GM15510 (cell line): Measurements from ENCODE around the gene SPEG.

Source experiments
- POLR2A ChIP-seq: IDR thresholded peaks from 3 replicates; pipeline ENCODE4 v1.6.1; 2011; ENCODE audit warnings: borderline replicate concordance; ENCODE audit not compliant: insufficient read length; ENCODE audit errors: extremely low read depth

The SPEG gene

GRCh38 chr2:219495531-219496122 is 61.0 kb downstream of the SPEG start:
- TF ChIP-seq POLR2A, result no peak

GRCh38 chr2:219496247-219496824 is 61.7 kb downstream of the SPEG start:
- no peak for TF ChIP-seq POLR2A

DNA sequence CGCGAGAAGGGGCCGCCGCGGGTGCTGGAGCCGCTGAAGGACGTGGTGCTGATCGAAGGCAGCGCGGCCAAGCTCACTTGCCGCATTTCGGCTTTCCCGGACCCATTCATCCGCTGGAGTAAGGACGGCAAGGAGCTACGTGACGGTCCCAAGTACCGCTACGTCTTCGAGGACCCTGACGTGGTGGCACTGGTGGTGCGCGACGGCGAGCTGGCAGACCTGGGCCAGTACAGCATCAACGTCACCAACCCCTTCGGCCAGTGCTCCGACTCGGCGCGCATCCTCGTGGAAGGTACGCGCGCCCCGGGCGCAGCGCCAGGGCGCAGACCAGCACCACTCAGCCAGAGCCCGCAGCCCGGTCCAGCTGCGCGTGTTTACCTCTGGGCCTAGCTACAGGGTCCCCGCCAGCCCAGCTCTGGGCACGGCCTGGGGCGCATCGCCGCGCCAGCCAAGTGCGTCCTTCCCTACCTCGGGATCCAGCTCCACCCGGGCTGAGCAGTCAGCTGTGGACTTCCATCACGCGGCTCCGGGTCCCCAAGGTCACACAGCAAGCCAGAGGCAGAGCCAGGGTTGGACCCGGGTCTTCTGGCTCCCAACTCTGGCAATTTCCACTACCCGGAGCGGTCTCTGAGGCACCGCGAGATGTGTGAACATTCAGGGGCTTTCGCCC is 62.3 kb downstream of the SPEG start:
- TF ChIP-seq POLR2A, result no peak

DNA sequence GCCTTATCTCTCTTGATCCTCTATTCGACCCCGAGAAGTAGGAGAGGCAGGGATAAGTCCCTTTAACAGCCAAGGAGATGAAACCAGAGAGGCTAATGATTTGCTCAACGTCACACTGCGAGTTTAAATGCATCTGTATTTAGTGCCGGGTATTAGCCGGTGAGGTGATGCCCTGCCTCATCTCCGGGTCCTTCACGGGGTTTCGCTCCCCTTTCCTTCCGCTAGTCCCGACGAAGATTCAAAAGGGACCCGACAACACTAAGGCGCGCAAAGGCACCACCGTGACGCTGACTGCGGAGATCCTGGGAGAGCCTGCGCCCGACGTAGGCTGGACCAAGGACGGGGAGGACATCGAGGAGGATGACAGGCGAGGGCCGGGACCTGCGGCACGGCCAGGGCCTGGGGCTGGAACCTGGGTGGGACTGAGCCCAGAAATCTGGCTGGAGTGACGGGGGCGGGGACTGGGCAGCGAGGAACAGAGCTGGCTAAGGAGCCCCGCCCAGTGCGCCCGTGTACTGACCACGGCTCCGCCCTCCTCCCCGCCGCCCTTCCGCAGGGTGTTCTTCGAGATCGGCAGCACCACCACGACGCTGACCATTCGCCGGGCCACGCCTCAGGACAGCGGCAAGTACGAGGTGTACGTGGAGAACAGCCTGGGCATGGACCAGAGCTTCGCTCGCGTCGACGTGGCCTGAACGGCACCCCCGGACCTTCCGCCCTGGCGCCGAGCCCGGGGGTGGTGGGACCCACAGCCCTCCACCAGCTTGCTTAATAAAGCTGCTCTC is 63.0 kb downstream of the SPEG start:
- TF ChIP-seq POLR2A, result no peak

DNA sequence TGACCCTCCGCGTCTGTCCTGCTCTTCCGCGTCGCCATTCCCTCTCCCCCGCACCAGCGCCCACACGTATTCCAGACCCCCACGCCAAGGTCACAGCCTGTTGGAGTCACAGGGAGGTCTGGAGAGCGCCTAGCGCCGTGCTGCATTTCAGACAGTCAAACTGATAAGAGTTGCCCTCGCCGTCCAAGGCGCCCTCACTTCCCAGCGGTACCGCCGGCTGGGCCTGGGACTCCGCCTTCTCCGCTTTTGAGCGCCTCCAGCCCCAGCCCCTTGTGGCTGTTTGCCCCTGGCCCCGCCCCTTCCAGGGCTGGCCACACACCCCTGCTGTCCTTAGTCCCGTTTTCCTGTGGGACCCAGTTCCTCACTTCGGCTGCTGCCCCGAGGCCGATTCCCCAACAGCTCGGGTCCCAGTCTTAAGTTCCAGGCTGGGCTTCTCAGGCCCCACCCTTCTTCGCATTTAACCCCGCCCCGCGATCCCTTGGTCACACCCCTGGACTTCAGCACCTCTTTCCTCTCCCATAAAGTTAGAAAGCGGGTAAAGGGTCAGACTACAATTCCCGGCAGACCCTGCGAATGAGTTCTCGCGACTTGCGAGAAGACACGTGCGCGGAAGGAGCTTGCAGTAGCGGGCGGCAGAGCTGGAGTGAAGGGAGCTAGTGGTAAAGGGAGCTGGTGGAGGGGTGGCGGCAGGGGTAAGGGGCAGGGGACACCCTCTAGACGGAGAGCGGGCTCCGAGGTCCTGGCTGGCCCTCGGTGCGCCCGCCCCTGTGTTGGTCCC is 63.8 kb downstream of the SPEG start, which contains the start of gene GMPPA:
Gene GMPPA, plus strand, starts transcription at position 612 of the 778 bp plus-strand sequence. CDS start 1,085 bp downstream, outside the sequence.
- peak; percentile 86 for TF ChIP-seq POLR2A

GRCh38 chr2:219499058-219499307 is 64.3 kb downstream of the SPEG start:
- no peak for TF ChIP-seq POLR2A

DNA sequence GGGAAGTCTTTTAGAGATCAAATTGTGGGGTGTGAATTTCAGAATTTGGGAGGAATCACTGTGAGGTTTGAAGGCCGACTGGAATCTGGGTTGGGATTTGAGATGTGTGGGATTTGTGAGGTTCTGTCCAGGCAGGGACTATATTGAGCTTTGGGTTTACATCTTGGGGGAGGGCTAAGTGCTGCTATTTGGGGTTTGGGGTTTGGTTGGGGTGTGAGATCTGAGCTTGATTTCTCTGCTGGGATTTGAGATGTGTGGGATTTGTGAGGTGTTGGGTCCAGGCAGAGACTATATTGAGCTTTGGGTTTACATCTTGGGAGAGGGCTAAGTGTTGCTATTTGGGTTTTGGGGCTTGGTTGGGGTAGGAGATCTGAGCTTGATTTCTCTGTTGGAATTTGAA is 64.9 kb downstream of the SPEG start:
- TF ChIP-seq POLR2A, result no peak

- TF ChIP-seq POLR2A, result no peak
Observed at GRCh38 chr2:219500135-219500534, 65.5 kb downstream of the SPEG start.

GRCh38 chr2:219501849-219502248 is 67.2 kb downstream of the SPEG start:
- no peak for TF ChIP-seq POLR2A

- no peak for TF ChIP-seq POLR2A
Observed at GRCh38 chr2:219502618-219503017, 68.0 kb downstream of the SPEG start.

- TF ChIP-seq POLR2A, result no peak
Observed at GRCh38 chr2:219505585-219505984, 70.9 kb downstream of the SPEG start.

GRCh38 chr2:219506153-219506801 is 71.6 kb downstream of the SPEG start:
- no peak for TF ChIP-seq POLR2A

- no peak for TF ChIP-seq POLR2A
Observed at GRCh38 chr2:219506802-219507526, 72.3 kb downstream of the SPEG start.
